NCI-H1694 (cell line): Measurements from ENCODE around the gene MTMR3.

Experiments
- DNase-seq: peaks from one replicate; lab custom pipeline; 2025; lab: John Stamatoyannopoulos, UW

The MTMR3 gene

GRCh38 chr22:30027791-30028190 is 144.8 kb downstream of the MTMR3 start:
- DNase-seq = no peak

DNA sequence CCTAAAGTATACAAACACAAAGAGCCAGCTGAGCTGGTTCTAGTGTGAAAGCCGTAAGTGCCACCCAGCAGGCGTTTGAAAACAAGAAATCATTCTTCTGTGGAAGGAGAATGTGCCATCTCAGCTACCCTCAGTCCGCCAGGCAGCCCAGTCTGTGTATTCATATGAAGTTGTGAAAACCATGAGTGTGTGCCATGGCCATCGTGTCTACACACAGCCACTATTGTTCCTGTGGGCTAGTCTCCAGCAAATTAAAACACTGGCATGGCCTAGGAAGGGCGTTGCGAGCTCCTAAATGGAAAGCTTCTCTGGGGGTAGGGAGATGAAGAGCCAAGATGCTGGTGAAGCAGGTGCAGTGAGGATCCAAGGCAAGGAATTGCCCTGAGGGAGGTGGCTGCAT is 145.8 kb downstream of the MTMR3 start:
- DNase-seq = no peak

DNA sequence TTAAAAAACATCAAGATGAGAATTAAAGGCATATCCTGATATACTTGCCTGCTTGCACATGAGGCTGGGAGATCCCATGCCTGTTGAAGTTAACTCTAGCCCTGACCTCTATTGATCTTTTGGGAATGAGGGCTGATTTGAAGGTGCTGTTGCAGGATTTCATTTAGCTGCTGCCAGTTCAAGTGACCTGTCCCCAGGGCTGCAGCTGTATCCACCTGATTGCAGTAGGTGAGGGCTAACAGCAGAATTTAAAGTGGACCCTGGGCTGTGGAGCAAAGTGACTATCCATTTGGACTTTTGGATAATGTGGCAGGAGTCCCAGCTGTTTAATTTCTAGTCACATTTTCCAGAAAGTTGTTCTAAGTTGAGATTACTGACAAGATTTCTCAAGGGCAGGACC is 146.5 kb downstream of the MTMR3 start:
- no peak for DNase-seq

DNA sequence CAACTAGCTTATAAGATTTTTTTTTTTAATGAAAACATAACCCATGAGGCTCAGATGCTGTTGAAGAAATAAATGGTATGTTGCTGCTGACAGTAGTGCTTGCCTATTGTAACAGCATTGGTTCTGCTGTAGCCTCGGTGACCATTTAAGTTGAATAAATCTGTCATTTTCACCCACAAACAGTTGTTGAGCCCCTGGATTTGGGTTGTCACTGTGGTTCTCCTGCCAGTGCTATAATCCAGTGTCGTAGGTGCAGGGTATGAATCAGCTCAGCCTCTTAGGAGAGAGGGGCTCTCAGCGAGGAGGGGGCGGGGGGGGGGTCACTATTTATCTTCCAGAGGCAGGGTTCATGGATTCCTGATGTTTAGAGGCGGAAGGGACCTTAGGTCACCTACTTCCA is 147.4 kb downstream of the MTMR3 start:
- DNase-seq = no peak

DNA sequence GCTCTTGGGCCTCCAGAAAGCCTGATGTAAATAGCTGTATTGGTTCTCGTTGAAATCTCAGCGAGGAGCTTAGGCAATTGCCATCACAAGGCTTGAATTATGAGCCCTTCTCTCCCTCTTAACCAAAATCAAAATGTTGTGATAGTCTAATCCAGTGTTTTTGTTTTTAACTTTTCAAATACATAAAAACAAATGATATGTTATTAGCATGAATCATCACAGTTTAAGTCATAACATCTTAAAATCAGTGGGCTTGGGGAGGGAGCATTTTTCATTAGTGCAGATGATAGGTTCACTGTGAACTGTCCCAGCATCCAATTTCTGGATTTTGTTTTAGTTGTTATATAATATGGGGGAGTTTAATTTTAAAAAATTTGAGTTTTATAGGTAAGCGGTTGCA is 148.4 kb downstream of the MTMR3 start:
- DNase-seq = no peak

GRCh38 chr22:30031764-30032455 is 148.9 kb downstream of the MTMR3 start:
- no peak for DNase-seq

DNA sequence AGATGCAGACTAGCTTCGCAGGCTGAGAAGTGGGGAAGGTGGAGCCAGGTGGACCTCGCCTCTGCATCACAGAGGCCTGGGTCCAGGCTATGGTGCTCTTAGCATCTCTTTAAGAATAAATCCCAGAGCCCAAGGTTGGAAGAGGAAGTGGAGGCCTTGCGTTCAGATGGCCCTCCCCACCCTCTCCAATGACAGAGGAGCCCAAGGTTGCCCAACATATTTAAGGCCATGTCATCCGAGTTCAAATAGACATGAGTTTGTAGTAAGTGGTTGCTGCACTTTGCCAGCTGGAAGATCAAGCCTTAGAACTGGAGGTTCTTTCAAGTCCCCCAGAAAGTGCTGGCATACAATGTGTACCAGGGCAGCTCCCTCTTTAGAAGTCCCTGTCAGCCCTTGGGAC is 150.2 kb downstream of the MTMR3 start:
- no peak for DNase-seq

DNA sequence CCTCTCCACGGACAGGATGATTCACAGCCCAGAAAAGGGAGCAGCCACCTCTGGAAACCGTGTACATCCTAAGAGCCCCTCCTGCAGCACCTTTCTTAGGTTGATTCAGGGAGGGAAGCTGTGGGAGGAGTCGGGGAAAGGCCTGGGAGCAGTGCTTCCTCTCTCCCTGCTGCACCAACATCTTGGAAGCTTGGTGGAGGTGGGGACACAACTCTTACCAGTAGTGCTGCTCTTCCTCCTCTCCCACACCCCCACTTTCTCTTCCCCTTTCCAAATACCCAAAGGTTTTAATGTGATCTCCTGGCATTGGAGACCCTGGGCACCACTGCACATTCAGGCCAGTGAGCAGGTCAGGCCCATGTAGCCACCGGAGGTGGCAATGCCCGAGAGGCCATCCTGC is 150.9 kb downstream of the MTMR3 start:
- no peak for DNase-seq

- no peak for DNase-seq
Measured at GRCh38 chr22:30036656-30037055, 153.7 kb downstream of the MTMR3 start.

DNA sequence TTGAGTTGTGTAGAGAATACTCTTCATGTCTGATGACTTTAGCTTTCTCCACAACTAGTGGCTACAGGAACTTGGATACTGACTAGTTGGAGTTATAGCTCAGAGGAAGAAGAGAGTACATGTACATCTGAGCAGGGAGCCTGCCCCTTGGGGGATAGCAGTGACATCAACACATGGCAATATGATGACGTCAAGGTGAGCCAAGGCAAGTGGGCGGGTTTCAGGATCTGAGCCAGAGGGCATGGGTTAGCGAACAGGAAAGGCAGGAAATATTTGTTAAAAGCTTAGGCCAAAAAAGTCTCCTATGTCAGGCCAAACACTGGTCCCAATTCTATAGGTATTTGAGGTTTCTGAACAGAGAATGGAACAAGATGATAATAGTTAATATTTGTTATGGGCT is 155.2 kb downstream of the MTMR3 start:
- DNase-seq = no peak

DNA sequence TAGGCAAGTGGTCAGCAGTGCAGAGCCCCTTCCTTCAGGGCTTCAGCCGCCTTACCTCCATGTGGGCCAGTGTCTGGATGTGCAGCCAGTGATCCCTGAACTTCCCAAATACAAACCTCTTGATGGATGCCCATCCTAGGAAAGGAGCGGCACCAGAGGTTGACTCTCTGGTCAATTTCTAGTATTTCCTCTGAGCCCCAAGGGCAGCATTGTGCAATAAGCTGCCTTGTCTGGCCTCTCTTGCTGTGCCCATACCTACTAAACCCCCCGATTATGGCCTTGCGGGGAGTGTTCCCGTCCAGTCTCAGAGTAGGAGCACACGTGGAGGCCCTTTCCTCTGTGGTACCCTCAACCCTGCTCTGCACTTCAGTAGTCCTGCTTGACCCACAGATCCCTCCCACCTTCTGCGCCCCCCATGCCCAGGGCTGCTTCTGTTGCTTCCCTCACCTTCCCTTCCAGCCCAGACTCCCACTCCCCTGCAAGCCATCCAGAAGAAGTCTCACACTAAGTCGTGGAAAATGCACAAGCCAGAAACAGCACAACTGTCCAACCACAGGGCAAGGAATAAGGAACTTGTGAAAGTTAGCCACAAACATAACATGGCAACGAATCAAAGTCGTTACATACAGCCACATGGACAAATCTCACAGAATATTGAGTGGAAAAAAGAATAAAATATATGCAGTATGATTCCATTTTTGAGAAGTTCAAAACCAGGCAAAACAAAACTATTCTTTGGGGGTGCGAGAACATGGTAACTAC is 157.7 kb downstream of the MTMR3 start:
- no peak for DNase-seq

- no peak for DNase-seq
Measured at GRCh38 chr22:30041475-30041874, 158.5 kb downstream of the MTMR3 start.

- no peak for DNase-seq
Measured at GRCh38 chr22:30041881-30042280, 158.9 kb downstream of the MTMR3 start.

DNA sequence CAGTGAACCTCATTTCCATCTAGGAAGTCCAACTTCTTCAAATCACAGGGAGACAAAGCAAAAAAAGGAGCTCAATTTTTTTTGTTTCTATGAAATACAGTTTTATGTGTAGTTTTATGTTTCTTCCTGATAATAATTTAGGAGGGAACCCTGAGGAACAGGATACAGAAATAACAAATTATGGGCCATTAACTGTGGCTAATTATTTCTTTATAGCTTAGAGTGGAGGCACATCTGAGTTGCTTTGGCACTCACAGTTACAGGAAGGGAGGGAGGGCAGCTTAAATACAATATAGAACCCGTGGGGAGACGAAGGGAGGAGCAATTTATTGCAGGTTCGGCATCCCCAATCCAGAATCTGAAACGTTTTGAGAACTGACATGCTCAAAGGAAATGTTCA is 160.2 kb downstream of the MTMR3 start:
- no peak for DNase-seq

DNA sequence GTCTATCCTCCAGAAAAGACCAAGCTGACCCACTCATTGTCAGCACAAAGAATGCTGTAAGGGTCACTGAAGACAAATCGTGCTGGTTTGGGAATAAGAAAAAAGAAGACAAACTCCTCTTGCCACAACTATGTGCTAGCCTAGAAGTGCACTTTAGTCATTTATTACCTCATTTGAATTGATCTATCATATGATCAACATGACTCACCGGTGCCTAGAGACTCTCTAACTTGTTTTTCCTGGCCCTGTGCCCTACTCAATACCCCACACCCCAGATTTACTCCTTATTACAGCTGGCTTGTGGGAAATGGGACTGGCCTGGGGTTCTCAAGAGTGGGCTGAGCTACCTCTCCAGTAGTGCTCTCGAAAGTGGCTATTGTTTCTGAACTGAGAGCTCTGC is 161.4 kb downstream of the MTMR3 start:
- no peak for DNase-seq

GRCh38 chr22:30044881-30045493 is 162.0 kb downstream of the MTMR3 start:
- no peak for DNase-seq

- DNase-seq = no peak
Measured at GRCh38 chr22:30045494-30045887, 162.5 kb downstream of the MTMR3 start.

GRCh38 chr22:30045901-30046715 is 163.1 kb downstream of the MTMR3 start:
- no peak for DNase-seq

GRCh38 chr22:30046716-30047363 is 163.9 kb downstream of the MTMR3 start:
- no peak for DNase-seq

- no peak for DNase-seq
Measured at GRCh38 chr22:30047364-30047738, 164.4 kb downstream of the MTMR3 start.

- no peak for DNase-seq
Measured at GRCh38 chr22:30048681-30049080, 165.7 kb downstream of the MTMR3 start.
